ENCODE measurements around the gene HPX.
A peak's percentile ranks its signal among the peaks of the same experiment; 100 is the strongest.

GRCh38 chr11:6443269-6444003 lies 2.6 kb upstream of the HPX start:
- TF ChIP-seq POLR2AphosphoS5 (IDR thresholded peaks at IDR 0.05) (no peak), CTCF (IDR thresholded peaks at IDR 0.05) (peak; percentile 73 to 92 (median 80)), POLR2A (IDR thresholded peaks at IDR 0.05) (no peak)

Data from gastroesophageal sphincter (tissue), 3 donors.